GM12875 (cell line): Measurements from ENCODE around the gene UNC79.

ENCODE experiments used
- H3K4me3 ChIP-seq: one replicate; pipeline ENCODE4 v1.5.1; 2011; ENCODE audit warnings: low read depth, low read length, control low read depth
- TF ChIP-seq, protein P1 (sequence below): IDR thresholded peaks from 2 replicates; pipeline ENCODE4 v1.5.1; 2011; ENCODE audit warnings: low read depth, mild to moderate bottlenecking, control low read depth, inconsistent platforms, low read length, moderate library complexity, borderline replicate concordance; ENCODE audit not compliant: insufficient read depth

Gene UNC79

GRCh38 chr14:93629643-93630042 lies 198.9 kb downstream of the UNC79 start:
- TF ChIP-seq, protein P1, sequence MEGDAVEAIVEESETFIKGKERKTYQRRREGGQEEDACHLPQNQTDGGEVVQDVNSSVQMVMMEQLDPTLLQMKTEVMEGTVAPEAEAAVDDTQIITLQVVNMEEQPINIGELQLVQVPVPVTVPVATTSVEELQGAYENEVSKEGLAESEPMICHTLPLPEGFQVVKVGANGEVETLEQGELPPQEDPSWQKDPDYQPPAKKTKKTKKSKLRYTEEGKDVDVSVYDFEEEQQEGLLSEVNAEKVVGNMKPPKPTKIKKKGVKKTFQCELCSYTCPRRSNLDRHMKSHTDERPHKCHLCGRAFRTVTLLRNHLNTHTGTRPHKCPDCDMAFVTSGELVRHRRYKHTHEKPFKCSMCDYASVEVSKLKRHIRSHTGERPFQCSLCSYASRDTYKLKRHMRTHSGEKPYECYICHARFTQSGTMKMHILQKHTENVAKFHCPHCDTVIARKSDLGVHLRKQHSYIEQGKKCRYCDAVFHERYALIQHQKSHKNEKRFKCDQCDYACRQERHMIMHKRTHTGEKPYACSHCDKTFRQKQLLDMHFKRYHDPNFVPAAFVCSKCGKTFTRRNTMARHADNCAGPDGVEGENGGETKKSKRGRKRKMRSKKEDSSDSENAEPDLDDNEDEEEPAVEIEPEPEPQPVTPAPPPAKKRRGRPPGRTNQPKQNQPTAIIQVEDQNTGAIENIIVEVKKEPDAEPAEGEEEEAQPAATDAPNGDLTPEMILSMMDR: no peak
- no peak overlapping the region for H3K4me3 ChIP-seq

DNA sequence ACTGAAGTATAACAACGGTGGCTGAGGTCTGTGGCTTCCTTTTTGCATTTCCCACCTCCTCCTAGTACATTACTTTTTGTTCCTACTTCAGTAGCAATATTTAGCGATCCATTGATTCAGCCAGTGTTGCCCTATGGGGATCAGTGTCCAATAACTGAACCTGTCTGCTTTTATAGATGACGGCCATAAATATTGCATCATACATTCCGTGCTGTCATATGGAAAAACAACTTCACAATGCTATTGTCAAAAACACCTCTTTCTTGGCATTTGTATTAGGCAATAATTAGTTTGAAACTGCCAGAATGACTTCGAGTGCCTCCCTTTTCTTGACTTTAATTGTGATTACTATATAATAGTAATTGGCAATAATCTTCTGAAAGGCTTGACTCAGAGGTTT lies 208.1 kb downstream of the UNC79 start:
- TF ChIP-seq, protein P1: no peak
- H3K4me3 ChIP-seq: no peak overlapping the region

GRCh38 chr14:93643127-93643526 lies 212.4 kb downstream of the UNC79 start:
- TF ChIP-seq, protein P1: no peak

DNA sequence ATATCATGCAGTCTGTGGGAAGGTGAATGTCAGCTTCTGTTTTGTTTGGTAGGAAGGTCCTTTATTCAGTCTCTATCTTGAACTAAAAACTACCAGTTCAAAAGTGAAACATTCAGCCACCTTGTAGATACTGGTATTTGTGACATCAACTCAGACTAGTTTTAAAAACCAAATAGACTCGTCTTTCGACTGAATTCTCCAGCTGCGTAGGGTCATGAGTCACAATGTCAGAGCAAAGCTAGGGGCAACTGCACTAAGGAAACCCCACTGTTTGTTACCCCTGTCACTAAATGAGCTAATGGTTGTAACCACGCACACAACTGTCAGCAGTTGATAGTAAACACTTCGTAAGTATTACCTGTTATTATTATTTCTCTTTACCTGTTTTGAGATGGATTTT lies 212.9 kb downstream of the UNC79 start:
- TF ChIP-seq, protein P1: no peak
- no peak overlapping the region for H3K4me3 ChIP-seq

More at GRCh38 chr14:93643127-93643526, 212.4 kb downstream of the UNC79 start:
- no peak overlapping the region for H3K4me3 ChIP-seq

DNA sequence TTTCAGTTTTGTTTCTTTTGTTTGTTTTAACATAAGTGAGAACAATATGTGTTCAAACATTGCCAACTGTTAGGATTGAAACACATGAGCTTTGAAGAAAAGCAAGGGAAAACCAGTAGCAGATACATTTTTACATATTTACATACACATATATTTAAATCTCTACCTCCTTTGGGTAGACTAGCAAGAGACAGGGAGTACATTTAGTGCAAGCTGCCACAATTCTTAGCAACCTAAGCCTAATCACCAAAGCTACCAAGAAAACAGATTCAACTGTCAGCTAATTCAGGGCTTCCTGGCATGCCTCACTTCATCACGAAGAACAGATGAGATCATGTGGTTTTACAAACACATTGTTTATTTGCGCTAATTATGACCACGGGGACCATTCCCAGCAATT lies 214.5 kb downstream of the UNC79 start:
- TF ChIP-seq, protein P1: no peak
- H3K4me3 ChIP-seq: no peak overlapping the region

- TF ChIP-seq, protein P1: peak; percentile 45
- H3K4me3 ChIP-seq: no peak overlapping the region
These were observed 217.9 kb downstream of the UNC79 start for GRCh38 chr14:93648440-93649168.

GRCh38 chr14:93654599-93654998 lies 223.9 kb downstream of the UNC79 start:
- TF ChIP-seq, protein P1: no peak
- no peak overlapping the region for H3K4me3 ChIP-seq
